K562 (cell line): ENCODE results near the gene ACSF3. TPM values are rescaled to one million over a fixed set of nuclear protein-coding genes. Genes with fewer than 3 reads are reported as not detected.

Experiments used
- CREB3L1 ChIP-seq: fragments of 450-650 bp; IDR thresholded peaks from 2 replicates; pipeline ENCODE4 v1.6.1; 2014; ENCODE audit warnings: low read depth, mild to moderate bottlenecking, moderate library complexity, borderline replicate concordance
- CTBP1 ChIP-seq: fragments of 450-650 bp; IDR thresholded peaks from 2 replicates; pipeline ENCODE4 v1.6.1; 2016; ENCODE audit warnings: borderline replicate concordance
- DACH1 ChIP-seq: fragments of 450-650 bp; IDR thresholded peaks from 2 replicates; pipeline ENCODE4 v1.6.1; 2018; ENCODE audit not compliant: partially characterized antibody
- E2F4 ChIP-seq: sonication (generic); formaldehyde crosslinking; IDR thresholded peaks from 2 replicates; pipeline ENCODE4 v1.8.0; 2022; ENCODE audit warnings: mild to moderate bottlenecking, low read depth, missing genetic modification reagents
- FOSL1 ChIP-seq: fragments of 200-800 bp; sonication (Bioruptor generic); conservative IDR thresholded peaks from 2 replicates; pipeline ENCODE4 v1.6.1; 2016; ENCODE audit warnings: missing genetic modification characterization, missing compliant biosample characterization
- KAT7 ChIP-seq: sonication (generic); formaldehyde crosslinking; IDR thresholded peaks from 2 replicates; pipeline ENCODE4 v1.8.0; 2022; ENCODE audit warnings: missing genetic modification reagents, mild to moderate bottlenecking, borderline replicate concordance
- L3MBTL2 ChIP-seq: fragments of 450-650 bp; IDR thresholded peaks from 2 replicates; pipeline ENCODE4 v1.6.1; 2016; ENCODE audit warnings: mild to moderate bottlenecking, moderate library complexity
- MTA2 ChIP-seq: fragments of 450-650 bp; IDR thresholded peaks from 2 replicates; pipeline ENCODE4 v1.6.1; 2016; ENCODE audit warnings: low read depth
- PPARD ChIP-seq: fragments of 250-450 bp; sonication (Bioruptor Pico); IDR thresholded peaks from 2 replicates; pipeline ENCODE4 v1.8.0; 2022; ENCODE audit warnings: inconsistent platforms, mild to moderate bottlenecking, moderate library complexity
- RBM39 ChIP-seq: fragments of 200-400 bp; formaldehyde crosslinking; optimal IDR thresholded peaks from 2 replicates; pipeline ENCODE3; 2018; ENCODE audit warnings: low read depth, low read length
- SAP30 ChIP-seq: fragments of 200-600 bp; sonication (generic); IDR thresholded peaks from 2 replicates; pipeline ENCODE4 v1.6.1; 2012; ENCODE audit warnings: borderline replicate concordance, low read depth, mild to moderate bottlenecking, moderate library complexity, low read length, control low read depth, inconsistent platforms; ENCODE audit not compliant: insufficient read depth, poor library complexity, severe bottlenecking
- SLC30A9 ChIP-seq: fragments of 250-450 bp; sonication (Bioruptor Pico); IDR thresholded peaks from 2 replicates; pipeline ENCODE4 v1.8.0; 2022; ENCODE audit warnings: mild to moderate bottlenecking, moderate library complexity
- SOX6 ChIP-seq: fragments of 450-650 bp; IDR thresholded peaks from 2 replicates; pipeline ENCODE4 v1.6.1; 2014; ENCODE audit warnings: mild to moderate bottlenecking
- TCF15 ChIP-seq: fragments of 250-450 bp; sonication (Bioruptor Pico); IDR thresholded peaks from 2 replicates; pipeline ENCODE4 v1.8.0; 2022; ENCODE audit warnings: moderate library complexity, mild to moderate bottlenecking, inconsistent platforms
- VEZF1 ChIP-seq: fragments of 200-800 bp; sonication (Bioruptor generic); IDR thresholded peaks from 2 replicates; pipeline ENCODE4 v1.6.1; 2017; ENCODE audit warnings: missing genetic modification characterization, missing compliant biosample characterization
- ZBTB17 ChIP-seq: fragments of 450-650 bp; formaldehyde crosslinking; IDR thresholded peaks from 2 replicates; pipeline ENCODE4 v1.4.0; 2020; ENCODE audit warnings: mild to moderate bottlenecking
- ZNF239 ChIP-seq: fragments of 250-450 bp; sonication (Bioruptor Pico); IDR thresholded peaks from 2 replicates; pipeline ENCODE4 v1.4.0; 2020; ENCODE audit warnings: mild to moderate bottlenecking
- ZNF57 ChIP-seq: fragments of 450-650 bp; formaldehyde crosslinking; IDR thresholded peaks from 2 replicates; pipeline ENCODE4 v1.4.0; 2020; ENCODE audit warnings: mild to moderate bottlenecking, moderate library complexity
- polyA plus RNA-seq, 8 experiments: library from polyadenylated mRNA; depleted of rRNA in 4 of 8; stranded (reverse) in 5 of 8; unstranded in 3 of 8; fragments of >200 nt; fragmentation: Nextera tagmentation in 2 of 8; fragmentation: Illumina TruSeq in 1 of 8; extraction: Ambion mirVana in 2 of 8; extraction: Trizol in 1 of 8; gene quantifications; 2 replicates each; pipeline versions ENCODE4 v1.2.1 to v1.2.3, GENCODE V29; 2011 to 2014; ENCODE audit warnings: inconsistent platforms in 1 of 8, missing spikeins in 1 of 8
- total RNA-seq, 7 experiments: library from RNA; depleted of rRNA in 6 of 7; stranded (reverse); fragments of >200 nt in 6 of 7; fragmentation: Illumina TruSeq in 2 of 7; extraction: Trizol in 2 of 7; gene quantifications; 2 replicates each; pipeline versions ENCODE4 v1.2.1 to v1.2.3, GENCODE V29; 2011 to 2021; ENCODE audit warnings: low replicate concordance in 1 of 7
- TF ChIP-seq, protein P1 (sequence below): sonication (generic); formaldehyde crosslinking; IDR thresholded peaks from 2 replicates; pipeline ENCODE4 v1.8.1; 2023; ENCODE audit warnings: mild to moderate bottlenecking, missing genetic modification reagents
- TF ChIP-seq, protein P2 (sequence below): fragments of 250-450 bp; sonication (Bioruptor Pico); IDR thresholded peaks from 2 replicates; pipeline ENCODE4 v1.5.0; 2021
- TF ChIP-seq, protein P3 (sequence below): sonication (generic); formaldehyde crosslinking; IDR thresholded peaks from 2 replicates; pipeline ENCODE4 v1.8.0; 2022; ENCODE audit warnings: mild to moderate bottlenecking, missing genetic modification reagents

Gene ACSF3
- total and polyA plus RNA-seq, 9 of the 15 experiments (the other 6 are each of a cell fraction or from before 2014, with no cell fraction given), result 0.77 to 32.8 (median 14.7) TPM

- peak; percentile 71 for TF ChIP-seq CTBP1
- peak; percentile 66 for TF ChIP-seq MTA2
- TF ChIP-seq SOX6, result 0 out of 2 replicates have a peak, but pooled peaks have one; percentile 24
- TF ChIP-seq ZNF57 (CRISPR knock-in tag), result no peak
- 0 out of 2 replicates have a peak, but pooled peaks have one; percentile 17 for TF ChIP-seq FOSL1 (tag)
- TF ChIP-seq, protein P1, sequence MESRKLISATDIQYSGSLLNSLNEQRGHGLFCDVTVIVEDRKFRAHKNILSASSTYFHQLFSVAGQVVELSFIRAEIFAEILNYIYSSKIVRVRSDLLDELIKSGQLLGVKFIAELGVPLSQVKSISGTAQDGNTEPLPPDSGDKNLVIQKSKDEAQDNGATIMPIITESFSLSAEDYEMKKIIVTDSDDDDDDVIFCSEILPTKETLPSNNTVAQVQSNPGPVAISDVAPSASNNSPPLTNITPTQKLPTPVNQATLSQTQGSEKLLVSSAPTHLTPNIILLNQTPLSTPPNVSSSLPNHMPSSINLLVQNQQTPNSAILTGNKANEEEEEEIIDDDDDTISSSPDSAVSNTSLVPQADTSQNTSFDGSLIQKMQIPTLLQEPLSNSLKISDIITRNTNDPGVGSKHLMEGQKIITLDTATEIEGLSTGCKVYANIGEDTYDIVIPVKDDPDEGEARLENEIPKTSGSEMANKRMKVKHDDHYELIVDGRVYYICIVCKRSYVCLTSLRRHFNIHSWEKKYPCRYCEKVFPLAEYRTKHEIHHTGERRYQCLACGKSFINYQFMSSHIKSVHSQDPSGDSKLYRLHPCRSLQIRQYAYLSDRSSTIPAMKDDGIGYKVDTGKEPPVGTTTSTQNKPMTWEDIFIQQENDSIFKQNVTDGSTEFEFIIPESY (CRISPR knock-in tag), result peak; percentile 62
- no peak for TF ChIP-seq DACH1
- TF ChIP-seq, protein P2, sequence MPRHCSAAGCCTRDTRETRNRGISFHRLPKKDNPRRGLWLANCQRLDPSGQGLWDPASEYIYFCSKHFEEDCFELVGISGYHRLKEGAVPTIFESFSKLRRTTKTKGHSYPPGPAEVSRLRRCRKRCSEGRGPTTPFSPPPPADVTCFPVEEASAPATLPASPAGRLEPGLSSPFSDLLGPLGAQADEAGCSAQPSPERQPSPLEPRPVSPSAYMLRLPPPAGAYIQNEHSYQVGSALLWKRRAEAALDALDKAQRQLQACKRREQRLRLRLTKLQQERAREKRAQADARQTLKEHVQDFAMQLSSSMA (CRISPR knock-in tag), result no peak
- no peak for TF ChIP-seq ZNF239 (CRISPR knock-in tag)
- no peak for TF ChIP-seq SAP30
- TF ChIP-seq L3MBTL2, result peak; percentile 83
- TF ChIP-seq PPARD, result no peak
- no peak for TF ChIP-seq RBM39
- peak; percentile 47; the same call in 1 of the 2 replicates for TF ChIP-seq E2F4
- TF ChIP-seq KAT7, result no peak
- 0 out of 2 replicates have a peak, but pooled peaks have one; percentile 16 for TF ChIP-seq VEZF1 (CRISPR knock-in tag)
- TF ChIP-seq, protein P3, sequence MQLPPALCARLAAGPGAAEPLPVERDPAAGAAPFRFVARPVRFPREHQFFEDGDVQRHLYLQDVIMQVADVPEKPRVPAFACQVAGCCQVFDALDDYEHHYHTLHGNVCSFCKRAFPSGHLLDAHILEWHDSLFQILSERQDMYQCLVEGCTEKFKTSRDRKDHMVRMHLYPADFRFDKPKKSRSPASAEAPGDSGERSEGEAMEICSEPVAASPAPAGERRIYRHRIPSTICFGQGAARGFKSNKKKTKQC (CRISPR knock-in tag), result peak; percentile 86
- TF ChIP-seq TCF15 (CRISPR knock-in tag), result 0 out of 2 replicates have a peak, but pooled peaks have one; percentile 18
- TF ChIP-seq CREB3L1, result no peak; the same call in 1 of the 2 replicates
- no peak for TF ChIP-seq SLC30A9 (CRISPR knock-in tag)
- no peak for TF ChIP-seq ZBTB17
Observed at GRCh38 chr16:89090182-89090630, 3.4 kb upstream of the ACSF3 start (continued).
